SU-DHL-6 (cell line): Measurements from ENCODE around the gene ATN1.

Source experiments
- H2AFZ ChIP-seq: fragments of 200-600 bp; sonication (generic); 2 replicates; pipeline ENCODE4 v1.6.1; 2014; ENCODE audit warnings: low read depth, mild to moderate bottlenecking, moderate library complexity, mixed read lengths, antibody characterized with exemption, low read length; ENCODE audit not compliant: severe bottlenecking
- H3F3A ChIP-seq: fragments of 200-600 bp; shearing (Covaris generic); 2 replicates; pipeline ENCODE4 v1.6.0; 2016; ENCODE audit warnings: antibody characterized with exemption, mild to moderate bottlenecking; ENCODE audit not compliant: insufficient read depth
- H3K27ac ChIP-seq: fragments of 200-600 bp; sonication (generic); 2 replicates; pipeline ENCODE4 v1.5.1; 2016; ENCODE audit warnings: low read depth, mild to moderate bottlenecking, low read length, moderate library complexity, mixed read lengths
- H3K27me3 ChIP-seq: fragments of 200-600 bp; sonication (generic), shearing (Covaris generic); 2 replicates; pipeline ENCODE4 v1.6.0; 2014; ENCODE audit warnings: mild to moderate bottlenecking, low read length
- H3K36me3 ChIP-seq: fragments of 200-600 bp; sonication (generic); 2 replicates; pipeline ENCODE4 v1.6.1; 2014; ENCODE audit warnings: mild to moderate bottlenecking, low read length, mixed read lengths
- H3K4me2 ChIP-seq: fragments of 300-600, 200-600 bp; shearing (Covaris generic), sonication (generic); 2 replicates; pipeline ENCODE4 v1.6.0; 2014; ENCODE audit warnings: low read length, low read depth, mild to moderate bottlenecking; ENCODE audit not compliant: poor library complexity, severe bottlenecking
- H3K4me3 ChIP-seq: fragments of 200-600 bp; sonication (generic); 2 replicates; pipeline ENCODE4 v1.5.1; 2014; ENCODE audit warnings: antibody characterized with exemption, low read length, mild to moderate bottlenecking, mixed read lengths; ENCODE audit not compliant: insufficient read depth, poor library complexity, severe bottlenecking
- H3K79me2 ChIP-seq: fragments of 200-600 bp; sonication (generic); 2 replicates; pipeline ENCODE4 v1.6.1; 2014; ENCODE audit warnings: mild to moderate bottlenecking, low read length, moderate library complexity; ENCODE audit not compliant: insufficient read depth
- H3K9ac ChIP-seq: fragments of 200-600 bp; sonication (generic); 2 replicates; pipeline ENCODE4 v1.7.0; 2014; ENCODE audit warnings: mild to moderate bottlenecking, low read length
- H3K9me2 ChIP-seq: fragments of 200-600 bp; sonication (generic); replicated peaks from 2 replicates; pipeline ENCODE4 v1.6.1; 2014; ENCODE audit warnings: low read length; ENCODE audit not compliant: insufficient read depth
- H3K9me3 ChIP-seq: fragments of 200-600 bp; sonication (generic); 2 replicates; pipeline ENCODE4 v1.6.1; 2014; ENCODE audit warnings: low read length, mixed read lengths; ENCODE audit not compliant: insufficient read depth
- H4K20me1 ChIP-seq: fragments of 200-600 bp; sonication (generic); 2 replicates; pipeline ENCODE4 v1.6.1; 2014; ENCODE audit warnings: low read depth, mild to moderate bottlenecking, antibody characterized with exemption, low read length, moderate library complexity, mixed read lengths
- EZH2phosphoT487 ChIP-seq: fragments of 200-600 bp; sonication (generic), shearing (Covaris generic); conservative IDR thresholded peaks from 2 replicates; pipeline ENCODE4 v1.6.1; 2018; ENCODE audit warnings: mild to moderate bottlenecking, antibody characterized with exemption, low read length, moderate library complexity, mixed read lengths
- TF ChIP-seq, protein P1 (sequence below): fragments of 200-600 bp; sonication (generic); IDR thresholded peaks from one replicate; pipeline ENCODE4 v1.5.1; 2017; ENCODE audit warnings: antibody characterized with exemption, mild to moderate bottlenecking, low read length, moderate library complexity; ENCODE audit not compliant: insufficient read depth, poor library complexity, severe bottlenecking

The ATN1 gene

DNA sequence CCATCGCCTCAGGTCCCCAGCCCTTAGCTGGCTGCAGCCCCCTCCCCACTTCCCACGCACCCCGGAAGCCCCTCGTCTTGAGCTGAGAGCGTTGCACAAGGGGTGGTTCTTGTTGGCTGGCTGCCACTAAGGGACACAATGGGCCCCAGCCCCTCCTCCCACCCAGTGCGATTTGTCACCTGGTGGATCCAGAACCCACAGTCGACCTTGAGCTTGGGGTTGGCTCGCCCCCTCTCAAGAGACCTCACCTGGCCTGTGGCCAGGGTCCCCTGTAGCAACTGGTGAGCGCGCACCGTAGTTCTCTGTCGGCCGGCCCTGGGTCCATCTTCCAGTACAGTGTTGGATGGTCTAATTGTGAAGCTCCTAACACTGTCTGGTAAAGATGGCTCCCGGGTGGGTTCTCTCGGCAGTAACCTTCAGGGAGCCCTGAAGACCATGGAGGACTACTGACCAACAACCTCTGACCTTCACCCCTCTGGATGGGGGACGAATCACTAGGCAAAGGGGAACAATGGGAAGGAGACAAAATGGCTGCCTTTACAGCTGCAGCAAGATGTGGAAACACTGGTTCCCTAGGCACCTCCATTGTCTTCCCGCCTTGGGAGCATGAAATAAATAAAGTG lies 36.1 kb downstream of the ATN1 start:
- Histone ChIP-seq H3F3A (peaks cover 27% of the 10 kb centered on the region), H4K20me1 (peaks cover 3% of the 10 kb centered on the region; the same call in 1 of the 2 replicates), H3K79me2 (peaks cover 6% of the 10 kb centered on the region), H3K9me2 (no peaks in the 10 kb centered on the region), H3K27me3 (no peaks in the 10 kb centered on the region), H3K9me3 (no peaks in the 10 kb centered on the region), H3K4me2 (no peak overlapping the region), H3K9ac (no peak overlapping the region), H3K4me3 (no peak overlapping the region), H3K36me3 (peaks cover 6% of the 10 kb centered on the region; the same call in 1 of the 2 replicates), H3K27ac (no peak overlapping the region), H2AFZ (no peak overlapping the region)
- TF ChIP-seq EZH2phosphoT487: no peak
- TF ChIP-seq, protein P1, sequence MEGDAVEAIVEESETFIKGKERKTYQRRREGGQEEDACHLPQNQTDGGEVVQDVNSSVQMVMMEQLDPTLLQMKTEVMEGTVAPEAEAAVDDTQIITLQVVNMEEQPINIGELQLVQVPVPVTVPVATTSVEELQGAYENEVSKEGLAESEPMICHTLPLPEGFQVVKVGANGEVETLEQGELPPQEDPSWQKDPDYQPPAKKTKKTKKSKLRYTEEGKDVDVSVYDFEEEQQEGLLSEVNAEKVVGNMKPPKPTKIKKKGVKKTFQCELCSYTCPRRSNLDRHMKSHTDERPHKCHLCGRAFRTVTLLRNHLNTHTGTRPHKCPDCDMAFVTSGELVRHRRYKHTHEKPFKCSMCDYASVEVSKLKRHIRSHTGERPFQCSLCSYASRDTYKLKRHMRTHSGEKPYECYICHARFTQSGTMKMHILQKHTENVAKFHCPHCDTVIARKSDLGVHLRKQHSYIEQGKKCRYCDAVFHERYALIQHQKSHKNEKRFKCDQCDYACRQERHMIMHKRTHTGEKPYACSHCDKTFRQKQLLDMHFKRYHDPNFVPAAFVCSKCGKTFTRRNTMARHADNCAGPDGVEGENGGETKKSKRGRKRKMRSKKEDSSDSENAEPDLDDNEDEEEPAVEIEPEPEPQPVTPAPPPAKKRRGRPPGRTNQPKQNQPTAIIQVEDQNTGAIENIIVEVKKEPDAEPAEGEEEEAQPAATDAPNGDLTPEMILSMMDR: no peak

DNA sequence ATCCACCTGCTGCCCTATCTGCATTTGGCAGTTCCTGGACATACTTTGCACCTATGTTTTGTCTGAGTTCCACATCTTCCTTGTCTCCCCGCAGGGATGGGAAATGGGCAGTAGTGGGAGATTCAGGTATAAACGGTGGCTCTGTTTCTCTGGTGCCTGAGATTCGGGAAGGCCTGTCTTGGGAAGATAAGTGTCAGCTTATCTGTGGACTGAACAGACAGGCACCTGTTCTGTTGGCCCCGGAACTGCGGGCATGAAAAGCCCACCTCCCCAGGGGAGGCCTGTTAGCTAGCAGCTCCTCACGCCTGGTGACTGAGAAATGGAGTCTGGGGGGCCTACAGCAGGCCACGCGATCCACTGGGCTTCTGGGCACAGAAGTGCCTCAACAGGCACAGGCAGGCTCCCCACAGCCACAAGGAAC lies 36.9 kb downstream of the ATN1 start:
- TF ChIP-seq, protein P1: no peak
- TF ChIP-seq EZH2phosphoT487: no peak
- Histone ChIP-seq H3K36me3 (peaks cover 8% of the 10 kb centered on the region; the same call in 1 of the 2 replicates), H2AFZ (no peak overlapping the region), H3K9me2 (no peaks in the 10 kb centered on the region), H3K9me3 (no peaks in the 10 kb centered on the region), H4K20me1 (peaks cover 3% of the 10 kb centered on the region; the same call in 1 of the 2 replicates), H3K9ac (no peak overlapping the region), H3K27me3 (no peaks in the 10 kb centered on the region), H3K79me2 (peaks cover 14% of the 10 kb centered on the region), H3F3A (peaks cover 32% of the 10 kb centered on the region), H3K4me3 (no peak overlapping the region), H3K27ac (peak overlapping the region; percentile 25; the same call in 1 of the 2 replicates), H3K4me2 (no peak overlapping the region)

DNA sequence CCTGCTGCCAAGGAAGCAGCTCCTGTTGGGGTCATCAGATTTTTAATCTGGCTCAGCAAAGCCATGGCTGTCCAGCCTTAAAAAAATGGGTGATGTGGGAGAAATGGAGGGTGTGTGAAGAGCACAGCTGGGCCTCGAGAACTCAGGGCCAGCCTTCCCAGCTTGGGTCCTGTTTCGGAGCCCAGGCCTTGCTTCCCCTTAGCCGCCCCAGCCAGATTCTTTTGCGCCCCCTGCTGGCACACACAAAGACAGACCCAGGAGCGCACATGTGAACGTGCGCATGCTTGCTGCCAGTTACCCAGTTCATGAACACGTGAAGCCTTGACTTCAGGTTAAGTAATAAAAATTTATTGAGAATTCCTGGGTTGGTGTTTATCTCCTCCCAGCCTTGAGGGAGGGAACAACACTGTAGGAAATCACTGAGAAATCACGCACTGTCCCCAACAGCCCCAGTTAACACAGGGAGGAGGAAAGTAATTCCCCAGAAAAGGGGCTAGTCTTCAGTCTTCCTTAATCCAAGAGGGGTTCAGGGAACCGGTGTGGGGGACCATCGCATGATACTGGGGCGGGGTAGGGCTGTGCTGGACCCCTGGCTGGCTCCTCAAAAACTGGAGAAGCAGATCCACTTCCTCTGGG lies 37.4 kb downstream of the ATN1 start:
- no peak overlapping the region for H3K9ac ChIP-seq
- H3K27ac ChIP-seq: peak overlapping the region; percentile 25; the same call in 1 of the 2 replicates
- H3K4me2 ChIP-seq: no peak overlapping the region

More for the DNA sequence above, 37.4 kb downstream of the ATN1 start:
- H4K20me1 ChIP-seq: peaks cover 3% of the 10 kb centered on the region; the same call in 1 of the 2 replicates
- H2AFZ ChIP-seq: no peak overlapping the region
- H3K36me3 ChIP-seq: peaks cover 8% of the 10 kb centered on the region; the same call in 1 of the 2 replicates
- H3F3A ChIP-seq: peaks cover 32% of the 10 kb centered on the region
- H3K4me3 ChIP-seq: no peak overlapping the region
- no peaks in the 10 kb centered on the region for H3K9me3 ChIP-seq
- H3K27me3 ChIP-seq: no peaks in the 10 kb centered on the region
- peaks cover 18% of the 10 kb centered on the region for H3K79me2 ChIP-seq
- TF ChIP-seq, protein P1: peak; percentile 95
- TF ChIP-seq EZH2phosphoT487: no peak
- no peaks in the 10 kb centered on the region for H3K9me2 ChIP-seq
